Natural killer cell (primary cell): ENCODE measurements around the gene TNXB. TPM values are rescaled to one million over a fixed set of nuclear protein-coding genes. Genes with fewer than 3 reads are reported as not detected.

ENCODE experiments used
- ATAC-seq, 3 donors: fragments of 150-1000 bp in 2 of 3; fragments of 200-7000 bp in 1 of 3; cut with Tn5 transposase; 1 replicate in 1 of 3; 2 replicates in 2 of 3; pipeline ENCODE4 v1.10.0; 2021; ENCODE audit warnings: mild to moderate bottlenecking in 2 of 3, moderate library complexity in 2 of 3
- DNase-seq, 2 donors: peaks; one replicate each; pipeline versions ENCODE4 v3.0.0 to v3.0.0-alpha.2; 2013 to 2021; ENCODE audit warnings: mixed read lengths in 1 of 2
- H3K27ac ChIP-seq: one replicate; pipeline ENCODE4 v1.5.1; 2013; ENCODE audit warnings: mild to moderate bottlenecking, low read length
- H3K27me3 ChIP-seq: one replicate; pipeline ENCODE4 v1.6.1; 2013; ENCODE audit warnings: low read length; ENCODE audit not compliant: control insufficient read depth, insufficient read depth
- H3K36me3 ChIP-seq: one replicate; pipeline ENCODE4 v1.6.1; 2013; ENCODE audit warnings: low read length; ENCODE audit not compliant: control insufficient read depth, insufficient read depth
- H3K4me1 ChIP-seq: one replicate; pipeline ENCODE4 v1.6.1; 2013; ENCODE audit warnings: low read length; ENCODE audit not compliant: control insufficient read depth, insufficient read depth
- H3K4me3 ChIP-seq: one replicate; pipeline ENCODE4 v1.5.1; 2013; ENCODE audit warnings: low read length
- H3K9me3 ChIP-seq: one replicate; pipeline ENCODE4 v1.6.1; 2013; ENCODE audit warnings: low read length; ENCODE audit not compliant: control insufficient read depth, insufficient read depth
- H3K27ac Mint-ChIP-seq, 2 donors: one replicate each; pipeline ENCODE4 v1.8.0; 2022; ENCODE audit warnings: mild to moderate bottlenecking in 2 of 2, mixed read lengths in 2 of 2, moderate library complexity in 1 of 2
- H3K27me3 Mint-ChIP-seq, 2 donors: one replicate each; pipeline ENCODE4 v1.8.0; 2022; ENCODE audit warnings: low read depth in 2 of 2, mixed read lengths in 2 of 2
- H3K36me3 Mint-ChIP-seq: one replicate; pipeline ENCODE4 v1.8.0; 2022; ENCODE audit warnings: mixed read lengths
- H3K4me1 Mint-ChIP-seq, 2 donors: one replicate each; pipeline ENCODE4 v1.8.0; 2022; ENCODE audit warnings: mixed read lengths in 2 of 2
- H3K4me3 Mint-ChIP-seq: one replicate; pipeline ENCODE4 v1.8.0; 2022; ENCODE audit warnings: mild to moderate bottlenecking, moderate library complexity, mixed read lengths
- H3K9me3 Mint-ChIP-seq, 2 donors: one replicate each; pipeline ENCODE4 v1.8.0; 2022; ENCODE audit warnings: mixed read lengths in 2 of 2
- CTCF ChIP-seq: fragments of 200-600 bp; IDR thresholded peaks from one replicate; pipeline ENCODE4 v1.8.0; 2022; ENCODE audit warnings: antibody characterized with exemption
- WGBS: methylation state at CpG from one replicate; pipeline ENCODE4 v1.1.7; 2013; ENCODE audit warnings: missing lambda C conversion rate; ENCODE audit not compliant: insufficient coverage; 5-methylcytosine and 5-hydroxymethylcytosine counted together
- intact Hi-C: fragments of 100-400 bp; cut with micrococcal nuclease; formaldehyde crosslinking; loops from one replicate; pipeline ENCODE4 v1.14.2; 2022
- total RNA-seq, 4 donors: library from RNA; stranded (reverse); fragments of 120-200 nt in 1 of 4; gene quantifications; one replicate each; pipeline versions ENCODE4 v1.2.3 to v1.2.4, GENCODE V29; 2013 to 2022

Gene TNXB
- total RNA-seq, 3 donors from 2014 or later (not counting 1 experiment from before 2014, with no cell fraction given): 11.7 to 15.2 (median 13.5) TPM

DNA sequence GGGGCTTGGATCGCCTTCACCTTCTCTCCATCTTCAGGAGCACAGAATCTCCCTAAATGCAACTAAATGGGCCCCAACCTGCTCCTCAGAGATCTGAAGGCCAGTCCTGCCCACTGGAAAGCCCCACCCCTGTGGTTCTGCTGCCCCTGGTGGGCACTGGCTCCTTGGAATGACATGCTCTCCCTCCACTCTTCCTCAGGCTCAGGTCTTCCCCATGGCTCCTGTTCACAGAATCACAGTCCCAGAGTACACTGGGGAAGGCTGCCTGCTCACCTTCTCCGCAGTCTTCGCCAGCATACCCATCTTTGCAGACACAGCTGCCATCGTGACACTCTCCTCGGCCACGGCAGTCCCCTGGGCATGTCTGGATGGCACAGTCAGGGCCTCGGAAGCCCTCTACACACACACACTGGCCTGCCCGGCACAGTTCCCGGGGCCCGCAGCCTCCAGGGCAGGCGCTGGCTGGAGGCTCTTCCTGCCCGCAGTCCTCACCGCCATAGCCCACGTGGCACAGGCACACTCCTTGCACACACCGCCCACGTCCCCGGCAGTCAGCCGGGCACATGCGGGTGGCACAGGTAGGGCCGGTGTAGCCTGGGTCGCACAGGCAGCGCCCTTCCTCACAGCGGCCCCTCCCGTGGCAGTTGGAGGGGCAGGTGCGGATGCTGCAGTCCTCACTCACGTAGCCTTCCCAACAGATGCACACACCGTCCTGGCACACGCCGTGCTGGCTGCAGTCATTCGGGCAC is 13.6 kb downstream of the TNXB start:
- no peak overlapping the region for H3K4me3 Mint-ChIP-seq
- ATAC-seq (no peak), DNase-seq (no peak)
- no peaks in the 10 kb centered on the region for H3K9me3 Mint-ChIP-seq
- Histone ChIP-seq H3K4me3 (no peak overlapping the region), H3K4me1 (no peaks in the 10 kb centered on the region), H3K27ac (no peak overlapping the region), H3K27me3 (peaks cover 11% of the 10 kb centered on the region), H3K36me3 (no peaks in the 10 kb centered on the region), H3K9me3 (no peaks in the 10 kb centered on the region)
- TF ChIP-seq CTCF: no peak
- 70% methylated on average over 30 of the region's 30 CpGs for WGBS
- peaks cover 41 to 45% of the 10 kb centered on the region in 2 donors for H3K27me3 Mint-ChIP-seq
- intact Hi-C loops: no loop called here
- peaks cover 0 to 4% of the 10 kb centered on the region in 2 donors for H3K4me1 Mint-ChIP-seq
- H3K36me3 Mint-ChIP-seq: no peaks in the 10 kb centered on the region
- H3K27ac Mint-ChIP-seq: no peak overlapping the region

GRCh38 chr6:32092760-32093497 is 16.2 kb downstream of the TNXB start:
- WGBS: 88% methylated on average over 6 of the region's 8 CpGs
- no peak for TF ChIP-seq CTCF
- H3K4me3 Mint-ChIP-seq: no peak overlapping the region

DNA sequence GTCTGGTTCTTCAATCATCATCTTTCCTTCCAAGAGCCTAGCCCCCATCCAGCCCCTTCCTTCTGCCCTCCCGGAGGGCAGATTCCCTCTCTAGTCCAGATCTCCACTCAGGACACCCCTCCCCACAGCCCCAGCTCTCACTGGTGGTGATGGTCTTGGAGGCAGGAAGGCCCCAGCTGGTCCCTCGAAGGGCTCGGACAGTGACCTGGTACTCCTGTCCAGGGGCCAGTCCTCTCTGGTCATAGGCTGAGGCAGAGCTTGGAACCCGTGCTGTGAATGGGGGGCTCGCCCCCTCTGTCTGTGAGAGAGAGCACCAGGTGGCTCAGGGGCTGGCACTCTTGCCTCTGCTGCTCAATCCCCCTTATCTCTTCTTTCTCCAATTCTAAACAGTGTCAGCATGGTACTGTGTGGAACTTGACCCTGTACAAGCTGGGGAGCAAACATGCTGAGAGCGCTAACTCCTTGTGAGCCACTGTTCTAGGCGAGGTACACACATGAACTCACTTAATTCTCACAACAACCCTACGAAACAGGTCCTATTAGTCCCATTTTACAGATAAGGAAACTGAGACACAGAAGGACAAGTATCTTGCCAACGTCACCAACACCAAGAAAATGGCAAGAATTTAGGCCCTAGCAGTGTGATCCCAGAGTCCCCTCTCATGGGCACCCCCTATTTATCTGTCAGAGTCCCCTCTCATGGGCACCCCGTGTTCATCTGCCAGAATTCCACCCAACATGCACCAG is 19.9 kb downstream of the TNXB start:
- Histone ChIP-seq H3K27ac (no peak overlapping the region), H3K27me3 (peaks cover 18% of the 10 kb centered on the region), H3K9me3 (no peaks in the 10 kb centered on the region), H3K4me3 (no peak overlapping the region), H3K4me1 (peaks cover 8% of the 10 kb centered on the region), H3K36me3 (no peaks in the 10 kb centered on the region)
- peak overlapping the region; percentile 19 for H3K4me3 Mint-ChIP-seq
- no peak for TF ChIP-seq CTCF
- no peak overlapping the region for H3K27ac Mint-ChIP-seq
- no peak for DNase-seq
- no peaks in the 10 kb centered on the region for H3K36me3 Mint-ChIP-seq
- intact Hi-C loops: no loop called here
- H3K4me1 Mint-ChIP-seq: peaks cover 0 to 6% of the 10 kb centered on the region in 2 donors
- peaks cover 31 to 42% of the 10 kb centered on the region in 2 donors for H3K27me3 Mint-ChIP-seq
- H3K9me3 Mint-ChIP-seq: no peaks in the 10 kb centered on the region
- 92% methylated on average over 10 of the region's 10 CpGs for WGBS
- no peak for ATAC-seq

More at GRCh38 chr6:32092760-32093497, 16.2 kb downstream of the TNXB start:
- peaks cover 26 to 32% of the 10 kb centered on the region in 2 donors for H3K27me3 Mint-ChIP-seq
- H3K4me1 Mint-ChIP-seq: peaks cover 0 to 4% of the 10 kb centered on the region in 2 donors
- H3K27ac ChIP-seq: no peak overlapping the region
- no peaks in the 10 kb centered on the region for H3K4me1 ChIP-seq
- H3K27me3 ChIP-seq: peaks cover 14% of the 10 kb centered on the region
- H3K27ac Mint-ChIP-seq: no peak overlapping the region
- H3K36me3 Mint-ChIP-seq: no peaks in the 10 kb centered on the region
- DNase-seq: no peak
- H3K9me3 Mint-ChIP-seq: no peaks in the 10 kb centered on the region
- intact Hi-C loops: no loop called here
- H3K36me3 ChIP-seq: no peaks in the 10 kb centered on the region
- H3K9me3 ChIP-seq: no peaks in the 10 kb centered on the region
- H3K4me3 ChIP-seq: no peak overlapping the region
- no peak for ATAC-seq
